DND-41 (cell line): ENCODE results near the gene FXYD3.

ENCODE experiments used
- EZH2 ChIP-seq: IDR thresholded peaks from 3 replicates; pipeline ENCODE4 v1.6.1; 2012; ENCODE audit warnings: borderline replicate concordance, low read depth, mild to moderate bottlenecking, moderate library complexity, low read length, inconsistent platforms; ENCODE audit not compliant: severe bottlenecking
- TF ChIP-seq, protein P1 (sequence below): IDR thresholded peaks from 2 replicates; pipeline ENCODE4 v1.5.1; 2012; ENCODE audit warnings: borderline replicate concordance, low read length, moderate library complexity, mild to moderate bottlenecking; ENCODE audit not compliant: poor library complexity, severe bottlenecking; ENCODE audit errors: extremely low read depth

DNA sequence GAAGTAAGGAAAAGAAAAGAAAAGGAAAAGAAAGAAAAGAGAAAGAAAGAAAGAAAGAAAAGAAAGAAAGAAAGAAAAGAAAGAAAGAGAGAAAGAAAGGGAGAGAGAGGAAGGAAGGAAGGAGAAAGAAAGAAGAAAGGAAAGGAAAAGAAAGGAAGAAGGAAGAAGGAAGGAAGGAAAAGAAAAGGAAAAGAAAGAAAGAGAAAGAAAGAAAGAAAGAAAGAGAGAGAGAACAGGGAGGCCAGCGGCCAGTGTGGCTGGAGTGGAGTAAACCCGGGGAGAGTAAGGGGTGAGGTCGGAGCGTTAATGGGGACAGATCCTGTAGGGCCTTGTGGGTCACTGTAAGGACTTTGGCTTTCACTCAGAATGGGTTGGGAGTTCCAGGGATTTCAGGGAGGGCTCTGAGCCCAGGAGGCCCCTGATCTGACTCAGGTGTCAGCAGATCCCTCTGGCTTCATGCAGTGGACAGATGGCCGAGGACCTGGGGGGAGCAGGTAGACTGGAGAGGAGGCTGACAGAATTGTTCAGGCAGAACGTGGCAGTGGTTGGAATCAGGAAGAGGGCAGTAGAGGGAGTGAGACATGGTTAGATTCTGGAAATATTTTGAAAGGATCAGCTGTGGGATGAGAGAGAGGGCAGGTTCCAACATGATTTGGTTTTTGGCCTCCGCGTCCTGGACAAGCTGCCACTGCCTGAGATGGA lies 19.8 kb upstream of the FXYD3 start:
- TF ChIP-seq, protein P1, sequence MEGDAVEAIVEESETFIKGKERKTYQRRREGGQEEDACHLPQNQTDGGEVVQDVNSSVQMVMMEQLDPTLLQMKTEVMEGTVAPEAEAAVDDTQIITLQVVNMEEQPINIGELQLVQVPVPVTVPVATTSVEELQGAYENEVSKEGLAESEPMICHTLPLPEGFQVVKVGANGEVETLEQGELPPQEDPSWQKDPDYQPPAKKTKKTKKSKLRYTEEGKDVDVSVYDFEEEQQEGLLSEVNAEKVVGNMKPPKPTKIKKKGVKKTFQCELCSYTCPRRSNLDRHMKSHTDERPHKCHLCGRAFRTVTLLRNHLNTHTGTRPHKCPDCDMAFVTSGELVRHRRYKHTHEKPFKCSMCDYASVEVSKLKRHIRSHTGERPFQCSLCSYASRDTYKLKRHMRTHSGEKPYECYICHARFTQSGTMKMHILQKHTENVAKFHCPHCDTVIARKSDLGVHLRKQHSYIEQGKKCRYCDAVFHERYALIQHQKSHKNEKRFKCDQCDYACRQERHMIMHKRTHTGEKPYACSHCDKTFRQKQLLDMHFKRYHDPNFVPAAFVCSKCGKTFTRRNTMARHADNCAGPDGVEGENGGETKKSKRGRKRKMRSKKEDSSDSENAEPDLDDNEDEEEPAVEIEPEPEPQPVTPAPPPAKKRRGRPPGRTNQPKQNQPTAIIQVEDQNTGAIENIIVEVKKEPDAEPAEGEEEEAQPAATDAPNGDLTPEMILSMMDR = no peak
- no peak for TF ChIP-seq EZH2
